ENCODE results near the gene FFAR4.

Gene FFAR4

GRCh38 chr10:93599335-93599734 lies 32.9 kb downstream of the FFAR4 start:
- no peak for TF ChIP-seq CTCF (IDR thresholded peaks at IDR 0.05; ENCODE audit: borderline replicate concordance, insufficient read depth, low read depth, low read length)
- H3K4me3 ChIP-seq (ENCODE audit: low read depth, low read length) = no peak overlapping the region

GRCh38 chr10:93599778-93600177 lies 33.3 kb downstream of the FFAR4 start:
- TF ChIP-seq CTCF (IDR thresholded peaks at IDR 0.05; ENCODE audit: borderline replicate concordance, insufficient read depth, low read depth, low read length) = no peak
- H3K4me3 ChIP-seq (ENCODE audit: low read depth, low read length) = no peak overlapping the region

- no peak for TF ChIP-seq CTCF (IDR thresholded peaks at IDR 0.05; ENCODE audit: borderline replicate concordance, insufficient read depth, low read depth, low read length)
- H3K4me3 ChIP-seq (ENCODE audit: low read depth, low read length) = no peak overlapping the region
These were observed 34.1 kb downstream of the FFAR4 start for GRCh38 chr10:93600446-93601145.

GRCh38 chr10:93601146-93601773 lies 34.8 kb downstream of the FFAR4 start, which contains the start of gene RBP4:
TSS of gene RBP4 (minus strand) at chr10:93601235. CDS start at chr10:93601028, 207 bp downstream.
- no peak within 1 kb of the TSS for H3K4me3 ChIP-seq (ENCODE audit: low read depth, low read length)
- no peak for TF ChIP-seq CTCF (IDR thresholded peaks at IDR 0.05; ENCODE audit: borderline replicate concordance, insufficient read depth, low read depth, low read length)

GRCh38 chr10:93601774-93602162 lies 35.3 kb downstream of the FFAR4 start:
- TF ChIP-seq CTCF (IDR thresholded peaks at IDR 0.05; ENCODE audit: borderline replicate concordance, insufficient read depth, low read depth, low read length) = no peak
- no peak overlapping the region for H3K4me3 ChIP-seq (ENCODE audit: low read depth, low read length)

GRCh38 chr10:93603023-93603422 lies 36.6 kb downstream of the FFAR4 start:
- no peak overlapping the region for H3K4me3 ChIP-seq (ENCODE audit: low read depth, low read length)
- TF ChIP-seq CTCF (IDR thresholded peaks at IDR 0.05; ENCODE audit: borderline replicate concordance, insufficient read depth, low read depth, low read length) = no peak

GRCh38 chr10:93604146-93604545 lies 37.7 kb downstream of the FFAR4 start:
- H3K4me3 ChIP-seq (ENCODE audit: low read depth, low read length) = no peak overlapping the region
- no peak for TF ChIP-seq CTCF (IDR thresholded peaks at IDR 0.05; ENCODE audit: borderline replicate concordance, insufficient read depth, low read depth, low read length)
